GM12865 (cell line): ENCODE measurements around the gene ANAPC13.

Experiments used
- DNase-seq: peaks from one replicate; pipeline ENCODE4 v3.0.0; 2010; ENCODE audit warnings: low read depth
- H3K4me3 ChIP-seq: 2 replicates; pipeline ENCODE4 v1.5.1; 2011; ENCODE audit warnings: mild to moderate bottlenecking, low read depth, low read length, control low read depth
- CTCF ChIP-seq: IDR thresholded peaks from 2 replicates; pipeline ENCODE4 v1.5.1; 2011; ENCODE audit warnings: low read length, control low read depth, low read depth, inconsistent platforms; ENCODE audit not compliant: insufficient read depth; ENCODE audit errors: missing control alignments

Gene ANAPC13

GRCh38 chr3:134485075-134485717 lies 589 bp downstream of the ANAPC13 start:
- no peak for TF ChIP-seq CTCF
- H3K4me3 ChIP-seq: peak overlapping the region; percentile 95
- DNase-seq: peak; percentile 40

GRCh38 chr3:134483195-134483900 lies 2.4 kb downstream of the ANAPC13 start:
- no peak overlapping the region for H3K4me3 ChIP-seq

GRCh38 chr3:134482622-134483021 lies 3.2 kb downstream of the ANAPC13 start:
- H3K4me3 ChIP-seq: no peak overlapping the region
- TF ChIP-seq CTCF: no peak
- DNase-seq: no peak

More at GRCh38 chr3:134483195-134483900, 2.4 kb downstream of the ANAPC13 start:
- DNase-seq: no peak
- TF ChIP-seq CTCF: no peak

GRCh38 chr3:134481166-134481565 lies 4.6 kb downstream of the ANAPC13 start:
- no peak overlapping the region for H3K4me3 ChIP-seq
- TF ChIP-seq CTCF: no peak
- DNase-seq: no peak

- DNase-seq: no peak
- no peak overlapping the region for H3K4me3 ChIP-seq
- TF ChIP-seq CTCF: no peak
Observed at GRCh38 chr3:134480546-134480945, 5.2 kb downstream of the ANAPC13 start.

GRCh38 chr3:134477938-134478337 lies 7.8 kb downstream of the ANAPC13 start:
- no peak for DNase-seq
- TF ChIP-seq CTCF: no peak

More at GRCh38 chr3:134477938-134478337, 7.8 kb downstream of the ANAPC13 start:
- H3K4me3 ChIP-seq: no peak overlapping the region
